WTC11 (cell line): ENCODE data around the gene FFAR1. TPM values are rescaled to one million over a fixed set of nuclear protein-coding genes. Genes with fewer than 3 reads are reported as not detected.
A peak's percentile ranks its signal among the peaks of the same experiment; 100 is the strongest.

Source experiments
- ATAC-seq: fragments of 200-7000 bp; cut with Tn5 transposase; 2 replicates; pipeline ENCODE4 v1.10.0; 2021; ENCODE audit warnings: mild to moderate bottlenecking, moderate library complexity
- CTCF ChIA-PET: fragments of 300-600 bp; sonication (Branson Sonifier 250); formaldehyde crosslinking; loops from one replicate; lab custom pipeline; 2021; ENCODE audit warnings: antibody characterized with exemption; lab: Charles Lee
- POLR2A ChIA-PET: fragments of 350-600 bp; sonication (Branson Sonifier 250); formaldehyde crosslinking; loops from one replicate; lab custom pipeline; 2021; ENCODE audit warnings: antibody characterized with exemption; lab: Charles Lee
- DNase-seq: peaks from one replicate; pipeline ENCODE4 v3.0.0; 2021; ENCODE audit warnings: low spot score
- H3K27ac Mint-ChIP-seq: 2 replicates; pipeline ENCODE4 v1.8.0; 2021; ENCODE audit warnings: mixed read lengths
- H3K27me3 Mint-ChIP-seq: 2 replicates; pipeline ENCODE4 v1.8.0; 2021; ENCODE audit warnings: low read depth, mild to moderate bottlenecking, moderate library complexity, mixed read lengths
- H3K36me3 Mint-ChIP-seq: 2 replicates; pipeline ENCODE4 v1.8.0; 2021; ENCODE audit warnings: mixed read lengths
- H3K4me1 Mint-ChIP-seq: 2 replicates; pipeline ENCODE4 v1.8.0; 2022; ENCODE audit warnings: mixed read lengths
- H3K4me3 Mint-ChIP-seq: 2 replicates; pipeline ENCODE4 v1.8.0; 2021; ENCODE audit warnings: mild to moderate bottlenecking, moderate library complexity, mixed read lengths
- H3K9me3 Mint-ChIP-seq: 2 replicates; pipeline ENCODE4 v1.8.0; 2021; ENCODE audit warnings: mixed read lengths
- FOXJ3 ChIP-seq: sonication (generic); formaldehyde crosslinking; IDR thresholded peaks from 2 replicates; pipeline ENCODE4 v1.9.0; 2021; ENCODE audit warnings: missing genetic modification reagents, mild to moderate bottlenecking, borderline replicate concordance
- GRHL2 ChIP-seq: fragments of 250-450 bp; sonication (Bioruptor Pico); IDR thresholded peaks from 2 replicates; pipeline ENCODE4 v1.8.0; 2022; ENCODE audit warnings: mild to moderate bottlenecking, moderate library complexity; ENCODE audit not compliant: insufficient replicate concordance, severe bottlenecking
- NR1H2 ChIP-seq: sonication (generic); formaldehyde crosslinking; IDR thresholded peaks from 2 replicates; pipeline ENCODE4 v1.9.0; 2021; ENCODE audit warnings: mild to moderate bottlenecking, moderate library complexity, missing genetic modification reagents
- RELA ChIP-seq: sonication (generic); formaldehyde crosslinking; IDR thresholded peaks from 2 replicates; pipeline ENCODE4 v1.8.1; 2022; ENCODE audit warnings: missing genetic modification reagents, mild to moderate bottlenecking, borderline replicate concordance
- RORB ChIP-seq: fragments of 250-450 bp; sonication (Bioruptor Pico); IDR thresholded peaks from 2 replicates; pipeline ENCODE4 v1.9.0; 2021; ENCODE audit warnings: mild to moderate bottlenecking
- SMAD3 ChIP-seq: sonication (generic); formaldehyde crosslinking; IDR thresholded peaks from 2 replicates; pipeline ENCODE4 v1.8.0; 2022; ENCODE audit warnings: missing genetic modification reagents, mild to moderate bottlenecking, borderline replicate concordance
- SOX15 ChIP-seq: fragments of 250-450 bp; sonication (Bioruptor Pico); IDR thresholded peaks from 2 replicates; pipeline ENCODE4 v1.9.0; 2021; ENCODE audit warnings: mild to moderate bottlenecking
- ZNF232 ChIP-seq: sonication (generic); formaldehyde crosslinking; IDR thresholded peaks from 2 replicates; pipeline ENCODE4 v1.8.0; 2022; ENCODE audit warnings: mild to moderate bottlenecking, missing genetic modification reagents
- total RNA-seq: library from RNA; stranded (reverse); gene quantifications from 3 replicates; pipeline ENCODE4 v1.2.3, GENCODE V29; 2021
- TF ChIP-seq, protein P1 (sequence below): fragments of 200-600 bp; IDR thresholded peaks from 2 replicates; pipeline ENCODE4 v1.8.0; 2022; ENCODE audit warnings: antibody characterized with exemption
- TF ChIP-seq, protein P2 (sequence below): fragments of 250-450 bp; sonication (Bioruptor Pico); IDR thresholded peaks from 2 replicates; pipeline ENCODE4 v1.9.0; 2021; ENCODE audit warnings: mild to moderate bottlenecking
- TF ChIP-seq, protein P3 (sequence below): fragments of 250-450 bp; sonication (Bioruptor Pico); IDR thresholded peaks from 2 replicates; pipeline ENCODE4 v1.9.0; 2021; ENCODE audit warnings: mild to moderate bottlenecking, borderline replicate concordance
- TF ChIP-seq, protein P4 (sequence below): sonication (generic); formaldehyde crosslinking; IDR thresholded peaks from 2 replicates; pipeline ENCODE4 v1.8.0; 2023; ENCODE audit warnings: mild to moderate bottlenecking, missing genetic modification reagents
- TF ChIP-seq, protein P5 (sequence below): sonication (generic); formaldehyde crosslinking; IDR thresholded peaks from 2 replicates; pipeline ENCODE4 v1.8.0; 2022; ENCODE audit warnings: mild to moderate bottlenecking, missing genetic modification reagents
- TF ChIP-seq, protein P6 (sequence below): sonication (generic); formaldehyde crosslinking; IDR thresholded peaks from 2 replicates; pipeline ENCODE4 v1.8.0; 2023; ENCODE audit warnings: missing genetic modification reagents

FFAR1 gene
- total RNA-seq, 1 experiment from 2014 or later = 0.07 TPM

DNA sequence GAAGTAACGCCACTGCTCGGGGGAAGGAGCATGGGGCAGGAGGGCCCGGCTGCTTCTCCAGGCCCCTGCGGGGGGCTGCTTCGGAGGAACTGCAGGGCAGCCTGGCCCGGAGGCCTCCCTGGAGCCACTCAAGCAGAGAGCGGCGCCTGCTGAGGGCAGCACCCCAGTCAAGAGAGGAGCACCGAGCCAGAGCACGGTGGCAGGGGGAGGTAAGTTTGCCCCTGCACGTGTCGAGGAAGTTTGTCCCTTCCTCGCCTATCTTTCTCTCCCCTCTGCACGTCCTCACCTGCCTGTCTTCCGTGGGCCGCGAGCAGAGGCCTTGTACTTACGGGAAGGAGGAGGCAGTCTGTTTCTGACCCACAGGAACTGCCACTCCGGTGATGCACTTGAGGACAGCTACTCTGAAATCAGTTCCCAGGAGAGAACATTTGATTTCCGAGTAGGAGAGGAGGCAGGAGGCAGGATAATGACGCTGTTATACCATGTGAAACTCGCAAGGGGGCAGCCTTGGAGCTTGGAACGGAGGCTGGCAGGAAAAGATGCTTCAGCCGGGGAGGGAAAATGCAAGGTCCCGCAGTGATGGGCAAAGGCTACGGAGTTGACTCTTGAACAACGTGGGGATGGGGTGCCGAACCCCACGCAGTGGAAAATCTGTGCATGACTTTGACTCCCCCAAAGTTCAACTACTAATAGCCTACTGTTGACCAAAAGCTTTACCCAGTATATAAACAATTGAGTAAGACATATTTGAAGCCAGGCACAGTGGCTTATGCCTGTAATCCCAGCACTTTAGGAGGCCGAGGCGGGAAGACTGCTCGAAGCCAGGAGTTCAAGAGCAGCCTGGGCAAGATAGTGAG, 5.0 kb downstream of the FFAR1 start:
- no peaks in the 10 kb centered on the region for H3K9me3 Mint-ChIP-seq
- H3K36me3 Mint-ChIP-seq = no peaks in the 10 kb centered on the region
- peak; percentile 76 for DNase-seq
- peak; percentile 84 for ATAC-seq
- CTCF ChIA-PET = interaction anchor here (0.5 to 2.4 kb wide), 60 partner anchors 8 to 1476 kb away, joined by 3 to 24 read pairs (median 4); partner anchors contain the start of genes CD22, FFAR2, KRTDAP and LGI4
- POLR2A ChIA-PET = interaction anchor here (0.6 kb wide), 1 partner anchor 138 kb away, joined by 3 read pairs; no protein-coding TSS in a partner anchor
- H3K27me3 Mint-ChIP-seq = no peaks in the 10 kb centered on the region
- peak overlapping the region; percentile 95 for H3K27ac Mint-ChIP-seq
- TF ChIP-seq, protein P1, sequence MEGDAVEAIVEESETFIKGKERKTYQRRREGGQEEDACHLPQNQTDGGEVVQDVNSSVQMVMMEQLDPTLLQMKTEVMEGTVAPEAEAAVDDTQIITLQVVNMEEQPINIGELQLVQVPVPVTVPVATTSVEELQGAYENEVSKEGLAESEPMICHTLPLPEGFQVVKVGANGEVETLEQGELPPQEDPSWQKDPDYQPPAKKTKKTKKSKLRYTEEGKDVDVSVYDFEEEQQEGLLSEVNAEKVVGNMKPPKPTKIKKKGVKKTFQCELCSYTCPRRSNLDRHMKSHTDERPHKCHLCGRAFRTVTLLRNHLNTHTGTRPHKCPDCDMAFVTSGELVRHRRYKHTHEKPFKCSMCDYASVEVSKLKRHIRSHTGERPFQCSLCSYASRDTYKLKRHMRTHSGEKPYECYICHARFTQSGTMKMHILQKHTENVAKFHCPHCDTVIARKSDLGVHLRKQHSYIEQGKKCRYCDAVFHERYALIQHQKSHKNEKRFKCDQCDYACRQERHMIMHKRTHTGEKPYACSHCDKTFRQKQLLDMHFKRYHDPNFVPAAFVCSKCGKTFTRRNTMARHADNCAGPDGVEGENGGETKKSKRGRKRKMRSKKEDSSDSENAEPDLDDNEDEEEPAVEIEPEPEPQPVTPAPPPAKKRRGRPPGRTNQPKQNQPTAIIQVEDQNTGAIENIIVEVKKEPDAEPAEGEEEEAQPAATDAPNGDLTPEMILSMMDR = peak; percentile 58; the same call in 1 of the 2 replicates
- TF ChIP-seq, protein P2, sequence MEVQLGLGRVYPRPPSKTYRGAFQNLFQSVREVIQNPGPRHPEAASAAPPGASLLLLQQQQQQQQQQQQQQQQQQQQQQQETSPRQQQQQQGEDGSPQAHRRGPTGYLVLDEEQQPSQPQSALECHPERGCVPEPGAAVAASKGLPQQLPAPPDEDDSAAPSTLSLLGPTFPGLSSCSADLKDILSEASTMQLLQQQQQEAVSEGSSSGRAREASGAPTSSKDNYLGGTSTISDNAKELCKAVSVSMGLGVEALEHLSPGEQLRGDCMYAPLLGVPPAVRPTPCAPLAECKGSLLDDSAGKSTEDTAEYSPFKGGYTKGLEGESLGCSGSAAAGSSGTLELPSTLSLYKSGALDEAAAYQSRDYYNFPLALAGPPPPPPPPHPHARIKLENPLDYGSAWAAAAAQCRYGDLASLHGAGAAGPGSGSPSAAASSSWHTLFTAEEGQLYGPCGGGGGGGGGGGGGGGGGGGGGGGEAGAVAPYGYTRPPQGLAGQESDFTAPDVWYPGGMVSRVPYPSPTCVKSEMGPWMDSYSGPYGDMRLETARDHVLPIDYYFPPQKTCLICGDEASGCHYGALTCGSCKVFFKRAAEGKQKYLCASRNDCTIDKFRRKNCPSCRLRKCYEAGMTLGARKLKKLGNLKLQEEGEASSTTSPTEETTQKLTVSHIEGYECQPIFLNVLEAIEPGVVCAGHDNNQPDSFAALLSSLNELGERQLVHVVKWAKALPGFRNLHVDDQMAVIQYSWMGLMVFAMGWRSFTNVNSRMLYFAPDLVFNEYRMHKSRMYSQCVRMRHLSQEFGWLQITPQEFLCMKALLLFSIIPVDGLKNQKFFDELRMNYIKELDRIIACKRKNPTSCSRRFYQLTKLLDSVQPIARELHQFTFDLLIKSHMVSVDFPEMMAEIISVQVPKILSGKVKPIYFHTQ (CRISPR knock-in tag) = no peak
- TF ChIP-seq, all 79 proteins: peak for 1
- no peak overlapping the region for H3K4me3 Mint-ChIP-seq
- H3K4me1 Mint-ChIP-seq = peaks cover 5% of the 10 kb centered on the region

DNA sequence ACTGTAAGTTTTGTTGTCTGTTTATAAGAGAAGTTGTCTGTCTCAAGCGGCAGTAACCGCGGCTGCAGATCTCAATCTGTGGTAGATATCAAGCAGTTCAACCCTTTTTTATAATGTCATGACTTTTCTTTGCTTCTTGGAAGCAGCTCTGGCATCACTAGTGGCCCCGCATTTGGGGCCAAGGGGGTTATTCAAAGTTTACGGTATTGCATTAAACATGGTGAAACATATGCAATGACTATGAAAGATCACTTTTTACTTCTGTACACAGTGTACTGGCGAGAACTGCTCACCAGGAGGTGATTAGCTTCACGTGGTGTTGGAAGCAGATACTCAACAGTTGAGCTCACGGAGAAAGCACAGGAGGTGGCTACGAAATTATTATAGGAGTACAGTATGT, 5.9 kb downstream of the FFAR1 start:
- Mint-ChIP-seq H3K27me3 (no peaks in the 10 kb centered on the region), H3K4me3 (no peak overlapping the region), H3K4me1 (peaks cover 9% of the 10 kb centered on the region), H3K27ac (no peak overlapping the region), H3K9me3 (no peaks in the 10 kb centered on the region), H3K36me3 (no peaks in the 10 kb centered on the region)
- ATAC-seq (no peak), DNase-seq (no peak)
- CTCF ChIA-PET = interaction anchor here (0.9 to 2.4 kb wide), 21 partner anchors 9 to 298 kb away, joined by 3 to 24 read pairs (median 5); partner anchors contain the start of genes KRTDAP and USF2
- POLR2A ChIA-PET = no interaction called here
- TF ChIP-seq GRHL2 (CRISPR knock-in tag) (no peak), SOX15 (CRISPR knock-in tag) (no peak), SMAD3 (CRISPR knock-in tag) (no peak), RELA (CRISPR knock-in tag) (no peak), ZNF232 (CRISPR knock-in tag) (no peak), FOXJ3 (CRISPR knock-in tag) (no peak), RORB (CRISPR knock-in tag) (no peak), NR1H2 (CRISPR knock-in tag) (no peak)
- TF ChIP-seq, protein P1 = no peak
- TF ChIP-seq, protein P3, sequence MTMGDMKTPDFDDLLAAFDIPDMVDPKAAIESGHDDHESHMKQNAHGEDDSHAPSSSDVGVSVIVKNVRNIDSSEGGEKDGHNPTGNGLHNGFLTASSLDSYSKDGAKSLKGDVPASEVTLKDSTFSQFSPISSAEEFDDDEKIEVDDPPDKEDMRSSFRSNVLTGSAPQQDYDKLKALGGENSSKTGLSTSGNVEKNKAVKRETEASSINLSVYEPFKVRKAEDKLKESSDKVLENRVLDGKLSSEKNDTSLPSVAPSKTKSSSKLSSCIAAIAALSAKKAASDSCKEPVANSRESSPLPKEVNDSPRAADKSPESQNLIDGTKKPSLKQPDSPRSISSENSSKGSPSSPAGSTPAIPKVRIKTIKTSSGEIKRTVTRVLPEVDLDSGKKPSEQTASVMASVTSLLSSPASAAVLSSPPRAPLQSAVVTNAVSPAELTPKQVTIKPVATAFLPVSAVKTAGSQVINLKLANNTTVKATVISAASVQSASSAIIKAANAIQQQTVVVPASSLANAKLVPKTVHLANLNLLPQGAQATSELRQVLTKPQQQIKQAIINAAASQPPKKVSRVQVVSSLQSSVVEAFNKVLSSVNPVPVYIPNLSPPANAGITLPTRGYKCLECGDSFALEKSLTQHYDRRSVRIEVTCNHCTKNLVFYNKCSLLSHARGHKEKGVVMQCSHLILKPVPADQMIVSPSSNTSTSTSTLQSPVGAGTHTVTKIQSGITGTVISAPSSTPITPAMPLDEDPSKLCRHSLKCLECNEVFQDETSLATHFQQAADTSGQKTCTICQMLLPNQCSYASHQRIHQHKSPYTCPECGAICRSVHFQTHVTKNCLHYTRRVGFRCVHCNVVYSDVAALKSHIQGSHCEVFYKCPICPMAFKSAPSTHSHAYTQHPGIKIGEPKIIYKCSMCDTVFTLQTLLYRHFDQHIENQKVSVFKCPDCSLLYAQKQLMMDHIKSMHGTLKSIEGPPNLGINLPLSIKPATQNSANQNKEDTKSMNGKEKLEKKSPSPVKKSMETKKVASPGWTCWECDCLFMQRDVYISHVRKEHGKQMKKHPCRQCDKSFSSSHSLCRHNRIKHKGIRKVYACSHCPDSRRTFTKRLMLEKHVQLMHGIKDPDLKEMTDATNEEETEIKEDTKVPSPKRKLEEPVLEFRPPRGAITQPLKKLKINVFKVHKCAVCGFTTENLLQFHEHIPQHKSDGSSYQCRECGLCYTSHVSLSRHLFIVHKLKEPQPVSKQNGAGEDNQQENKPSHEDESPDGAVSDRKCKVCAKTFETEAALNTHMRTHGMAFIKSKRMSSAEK (CRISPR knock-in tag) = no peak
- TF ChIP-seq, protein P4, sequence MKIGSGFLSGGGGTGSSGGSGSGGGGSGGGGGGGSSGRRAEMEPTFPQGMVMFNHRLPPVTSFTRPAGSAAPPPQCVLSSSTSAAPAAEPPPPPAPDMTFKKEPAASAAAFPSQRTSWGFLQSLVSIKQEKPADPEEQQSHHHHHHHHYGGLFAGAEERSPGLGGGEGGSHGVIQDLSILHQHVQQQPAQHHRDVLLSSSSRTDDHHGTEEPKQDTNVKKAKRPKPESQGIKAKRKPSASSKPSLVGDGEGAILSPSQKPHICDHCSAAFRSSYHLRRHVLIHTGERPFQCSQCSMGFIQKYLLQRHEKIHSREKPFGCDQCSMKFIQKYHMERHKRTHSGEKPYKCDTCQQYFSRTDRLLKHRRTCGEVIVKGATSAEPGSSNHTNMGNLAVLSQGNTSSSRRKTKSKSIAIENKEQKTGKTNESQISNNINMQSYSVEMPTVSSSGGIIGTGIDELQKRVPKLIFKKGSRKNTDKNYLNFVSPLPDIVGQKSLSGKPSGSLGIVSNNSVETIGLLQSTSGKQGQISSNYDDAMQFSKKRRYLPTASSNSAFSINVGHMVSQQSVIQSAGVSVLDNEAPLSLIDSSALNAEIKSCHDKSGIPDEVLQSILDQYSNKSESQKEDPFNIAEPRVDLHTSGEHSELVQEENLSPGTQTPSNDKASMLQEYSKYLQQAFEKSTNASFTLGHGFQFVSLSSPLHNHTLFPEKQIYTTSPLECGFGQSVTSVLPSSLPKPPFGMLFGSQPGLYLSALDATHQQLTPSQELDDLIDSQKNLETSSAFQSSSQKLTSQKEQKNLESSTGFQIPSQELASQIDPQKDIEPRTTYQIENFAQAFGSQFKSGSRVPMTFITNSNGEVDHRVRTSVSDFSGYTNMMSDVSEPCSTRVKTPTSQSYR (CRISPR knock-in tag) = no peak
- TF ChIP-seq, protein P5, sequence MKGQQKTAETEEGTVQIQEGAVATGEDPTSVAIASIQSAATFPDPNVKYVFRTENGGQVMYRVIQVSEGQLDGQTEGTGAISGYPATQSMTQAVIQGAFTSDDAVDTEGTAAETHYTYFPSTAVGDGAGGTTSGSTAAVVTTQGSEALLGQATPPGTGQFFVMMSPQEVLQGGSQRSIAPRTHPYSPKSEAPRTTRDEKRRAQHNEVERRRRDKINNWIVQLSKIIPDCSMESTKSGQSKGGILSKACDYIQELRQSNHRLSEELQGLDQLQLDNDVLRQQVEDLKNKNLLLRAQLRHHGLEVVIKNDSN (CRISPR knock-in tag) = no peak
- TF ChIP-seq, protein P6, sequence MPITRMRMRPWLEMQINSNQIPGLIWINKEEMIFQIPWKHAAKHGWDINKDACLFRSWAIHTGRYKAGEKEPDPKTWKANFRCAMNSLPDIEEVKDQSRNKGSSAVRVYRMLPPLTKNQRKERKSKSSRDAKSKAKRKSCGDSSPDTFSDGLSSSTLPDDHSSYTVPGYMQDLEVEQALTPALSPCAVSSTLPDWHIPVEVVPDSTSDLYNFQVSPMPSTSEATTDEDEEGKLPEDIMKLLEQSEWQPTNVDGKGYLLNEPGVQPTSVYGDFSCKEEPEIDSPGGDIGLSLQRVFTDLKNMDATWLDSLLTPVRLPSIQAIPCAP = no peak
